Natural killer cell (primary cell): ENCODE measurements around the gene GOLGA6L1. TPM values are rescaled to one million over a fixed set of nuclear protein-coding genes. Genes with fewer than 3 reads are reported as not detected.
"Not testable (repeated sequence)": the region's sequence is repeated elsewhere in the genome, so short reads cannot be mapped to it uniquely, and the experiment has no call there.

Source experiments
- ATAC-seq, 3 donors: fragments of 150-1000 bp in 2 of 3; fragments of 200-7000 bp in 1 of 3; cut with Tn5 transposase; 1 replicate in 1 of 3; 2 replicates in 2 of 3; pipeline ENCODE4 v1.10.0; 2021; ENCODE audit warnings: mild to moderate bottlenecking in 2 of 3, moderate library complexity in 2 of 3
- DNase-seq, 2 donors: peaks; one replicate each; pipeline versions ENCODE4 v3.0.0 to v3.0.0-alpha.2; 2013 to 2021; ENCODE audit warnings: mixed read lengths in 1 of 2
- H3K27ac ChIP-seq: one replicate; pipeline ENCODE4 v1.5.1; 2013; ENCODE audit warnings: mild to moderate bottlenecking, low read length
- H3K27me3 ChIP-seq: one replicate; pipeline ENCODE4 v1.6.1; 2013; ENCODE audit warnings: low read length; ENCODE audit not compliant: control insufficient read depth, insufficient read depth
- H3K36me3 ChIP-seq: one replicate; pipeline ENCODE4 v1.6.1; 2013; ENCODE audit warnings: low read length; ENCODE audit not compliant: control insufficient read depth, insufficient read depth
- H3K4me1 ChIP-seq: one replicate; pipeline ENCODE4 v1.6.1; 2013; ENCODE audit warnings: low read length; ENCODE audit not compliant: control insufficient read depth, insufficient read depth
- H3K4me3 ChIP-seq: one replicate; pipeline ENCODE4 v1.5.1; 2013; ENCODE audit warnings: low read length
- H3K9me3 ChIP-seq: one replicate; pipeline ENCODE4 v1.6.1; 2013; ENCODE audit warnings: low read length; ENCODE audit not compliant: control insufficient read depth, insufficient read depth
- H3K27ac Mint-ChIP-seq, 2 donors: one replicate each; pipeline ENCODE4 v1.8.0; 2022; ENCODE audit warnings: mild to moderate bottlenecking in 2 of 2, mixed read lengths in 2 of 2, moderate library complexity in 1 of 2
- H3K27me3 Mint-ChIP-seq, 2 donors: one replicate each; pipeline ENCODE4 v1.8.0; 2022; ENCODE audit warnings: low read depth in 2 of 2, mixed read lengths in 2 of 2
- H3K36me3 Mint-ChIP-seq: one replicate; pipeline ENCODE4 v1.8.0; 2022; ENCODE audit warnings: mixed read lengths
- H3K4me1 Mint-ChIP-seq, 2 donors: one replicate each; pipeline ENCODE4 v1.8.0; 2022; ENCODE audit warnings: mixed read lengths in 2 of 2
- H3K4me3 Mint-ChIP-seq: one replicate; pipeline ENCODE4 v1.8.0; 2022; ENCODE audit warnings: mild to moderate bottlenecking, moderate library complexity, mixed read lengths
- H3K9me3 Mint-ChIP-seq, 2 donors: one replicate each; pipeline ENCODE4 v1.8.0; 2022; ENCODE audit warnings: mixed read lengths in 2 of 2
- CTCF ChIP-seq: fragments of 200-600 bp; IDR thresholded peaks from one replicate; pipeline ENCODE4 v1.8.0; 2022; ENCODE audit warnings: antibody characterized with exemption
- WGBS: methylation state at CpG from one replicate; pipeline ENCODE4 v1.1.7; 2013; ENCODE audit warnings: missing lambda C conversion rate; ENCODE audit not compliant: insufficient coverage; 5-methylcytosine and 5-hydroxymethylcytosine counted together
- intact Hi-C: fragments of 100-400 bp; cut with micrococcal nuclease; formaldehyde crosslinking; loops from one replicate; pipeline ENCODE4 v1.14.2; 2022
- total RNA-seq, 4 donors: library from RNA; stranded (reverse); fragments of 120-200 nt in 1 of 4; gene quantifications; one replicate each; pipeline versions ENCODE4 v1.2.3 to v1.2.4, GENCODE V29; 2013 to 2022

The GOLGA6L1 gene
- total RNA-seq, 3 donors from 2014 or later (not counting 1 experiment from before 2014, with no cell fraction given): not detected

GRCh38 chr15:23132787-23133186 lies 3.8 kb downstream of the GOLGA6L1 start:
- H3K9me3 ChIP-seq, H3K4me3 ChIP-seq, DNase-seq, H3K9me3 Mint-ChIP-seq, intact Hi-C loops, H3K4me1 ChIP-seq, H3K4me1 Mint-ChIP-seq, H3K36me3 ChIP-seq, H3K27me3 ChIP-seq, ATAC-seq, H3K36me3 Mint-ChIP-seq, H3K4me3 Mint-ChIP-seq, H3K27me3 Mint-ChIP-seq, H3K27ac ChIP-seq, H3K27ac Mint-ChIP-seq: not testable (repeated sequence)
- WGBS: no CpG with 5 or more reads among the region's 6 CpGs

DNA sequence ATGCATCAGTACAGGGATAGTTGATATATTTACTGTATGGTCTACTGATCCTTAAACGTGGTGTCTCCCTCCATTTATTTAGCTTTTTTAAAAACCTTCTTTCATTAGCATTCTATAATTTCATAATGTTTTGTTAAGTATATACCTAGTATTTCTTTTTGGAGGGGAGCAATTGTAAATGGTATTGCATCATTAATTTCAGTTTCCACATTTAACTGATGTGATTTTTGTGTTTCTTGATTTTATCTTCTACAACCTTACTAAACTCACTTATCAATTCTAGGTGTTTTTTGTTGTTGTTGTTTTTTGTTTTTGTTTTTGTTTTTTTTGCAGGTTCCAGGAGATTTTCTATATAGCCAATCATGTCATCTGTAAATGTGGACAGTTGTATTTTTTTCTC lies 18.4 kb downstream of the GOLGA6L1 start:
- no peaks in the 10 kb centered on the region for H3K36me3 Mint-ChIP-seq
- intact Hi-C loops: no loop called here
- DNase-seq (no peak), ATAC-seq (no peak)
- Histone ChIP-seq H3K36me3 (no peaks in the 10 kb centered on the region), H3K4me3 (no peak overlapping the region), H3K4me1 (no peaks in the 10 kb centered on the region), H3K27me3 (peaks cover 2% of the 10 kb centered on the region), H3K9me3 (no peaks in the 10 kb centered on the region), H3K27ac (no peak overlapping the region)
- no peaks in the 10 kb centered on the region for H3K4me1 Mint-ChIP-seq
- peaks cover 7 to 8% of the 10 kb centered on the region in 2 donors for H3K27me3 Mint-ChIP-seq
- H3K9me3 Mint-ChIP-seq: no peaks in the 10 kb centered on the region
- no peak overlapping the region for H3K27ac Mint-ChIP-seq
- no peak overlapping the region for H3K4me3 Mint-ChIP-seq
- no peak for TF ChIP-seq CTCF
- WGBS: no CpG with 5 or more reads among the region's 1 CpG

DNA sequence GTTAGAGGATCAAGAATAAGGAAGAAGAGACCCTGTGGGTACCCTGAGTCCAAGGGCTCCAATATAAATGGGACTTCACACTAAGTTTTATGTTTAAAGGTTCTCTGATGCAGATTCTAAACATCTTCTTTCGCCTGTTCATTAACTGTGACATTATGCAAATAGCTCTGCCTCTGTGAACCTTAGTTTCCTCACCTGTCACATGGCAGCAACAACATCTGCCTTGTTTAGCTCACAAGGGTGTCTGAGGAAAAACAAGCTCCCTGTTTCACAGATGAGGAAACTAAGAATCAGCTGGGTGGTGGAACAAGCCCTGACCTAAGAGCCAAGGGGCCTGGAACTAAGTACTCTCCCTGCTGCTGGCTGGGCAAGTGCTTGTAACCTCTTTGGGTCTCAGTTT lies 40.8 kb downstream of the GOLGA6L1 start:
- H3K9me3 ChIP-seq: no peaks in the 10 kb centered on the region
- H3K4me1 ChIP-seq: no peaks in the 10 kb centered on the region
- TF ChIP-seq CTCF: no peak
- H3K27ac ChIP-seq: no peak overlapping the region
- intact Hi-C loops: no loop called here
- no peak overlapping the region for H3K4me3 ChIP-seq
- no peaks in the 10 kb centered on the region for H3K36me3 ChIP-seq
- H3K4me1 Mint-ChIP-seq: no peaks in the 10 kb centered on the region
- H3K36me3 Mint-ChIP-seq: no peaks in the 10 kb centered on the region
- H3K27me3 Mint-ChIP-seq: peaks cover 0 to 8% of the 10 kb centered on the region in 2 donors
- peaks cover 2% of the 10 kb centered on the region for H3K27me3 ChIP-seq
- no peak overlapping the region for H3K4me3 Mint-ChIP-seq
- DNase-seq (no peak), ATAC-seq (no peak)
- WGBS: 81% methylated on average over 1 of the region's 1 CpG
- H3K9me3 Mint-ChIP-seq: no peaks in the 10 kb centered on the region
- H3K27ac Mint-ChIP-seq: no peak overlapping the region

DNA sequence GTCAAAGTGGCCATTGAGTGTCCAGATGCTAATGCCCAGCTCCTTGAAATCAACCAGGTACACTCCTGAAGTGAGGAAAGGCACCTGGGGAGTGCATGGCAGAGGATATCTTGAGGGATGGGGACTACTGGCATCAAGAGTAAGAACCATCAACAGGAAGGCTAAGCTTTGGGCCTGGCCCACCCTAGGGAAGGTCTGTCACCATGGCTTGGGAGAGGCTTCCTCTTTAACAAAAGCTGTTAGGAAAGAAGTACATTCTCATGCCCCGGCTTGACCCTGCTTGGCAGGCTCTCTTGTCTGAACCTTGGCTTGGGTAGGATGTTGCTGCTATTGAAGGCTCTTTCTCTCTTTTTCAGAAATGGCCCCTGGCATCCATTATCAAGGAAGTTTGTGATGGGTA lies 53.5 kb downstream of the GOLGA6L1 start:
- H3K36me3 ChIP-seq: no peaks in the 10 kb centered on the region
- TF ChIP-seq CTCF: no peak
- WGBS: 73% methylated on average over 1 of the region's 1 CpG
- H3K9me3 ChIP-seq: no peaks in the 10 kb centered on the region
- no peak overlapping the region for H3K27ac ChIP-seq
- no peak overlapping the region for H3K4me3 ChIP-seq
- H3K4me1 ChIP-seq: no peaks in the 10 kb centered on the region
- ATAC-seq: no peak
- intact Hi-C loops: no loop called here
- Mint-ChIP-seq H3K9me3 (no peaks in the 10 kb centered on the region), H3K27me3 (peaks cover 0 to 10% of the 10 kb centered on the region in 2 donors), H3K27ac (no peak overlapping the region), H3K4me3 (no peak overlapping the region), H3K4me1 (no peaks in the 10 kb centered on the region), H3K36me3 (no peaks in the 10 kb centered on the region)
- no peaks in the 10 kb centered on the region for H3K27me3 ChIP-seq
- no peak for DNase-seq

DNA sequence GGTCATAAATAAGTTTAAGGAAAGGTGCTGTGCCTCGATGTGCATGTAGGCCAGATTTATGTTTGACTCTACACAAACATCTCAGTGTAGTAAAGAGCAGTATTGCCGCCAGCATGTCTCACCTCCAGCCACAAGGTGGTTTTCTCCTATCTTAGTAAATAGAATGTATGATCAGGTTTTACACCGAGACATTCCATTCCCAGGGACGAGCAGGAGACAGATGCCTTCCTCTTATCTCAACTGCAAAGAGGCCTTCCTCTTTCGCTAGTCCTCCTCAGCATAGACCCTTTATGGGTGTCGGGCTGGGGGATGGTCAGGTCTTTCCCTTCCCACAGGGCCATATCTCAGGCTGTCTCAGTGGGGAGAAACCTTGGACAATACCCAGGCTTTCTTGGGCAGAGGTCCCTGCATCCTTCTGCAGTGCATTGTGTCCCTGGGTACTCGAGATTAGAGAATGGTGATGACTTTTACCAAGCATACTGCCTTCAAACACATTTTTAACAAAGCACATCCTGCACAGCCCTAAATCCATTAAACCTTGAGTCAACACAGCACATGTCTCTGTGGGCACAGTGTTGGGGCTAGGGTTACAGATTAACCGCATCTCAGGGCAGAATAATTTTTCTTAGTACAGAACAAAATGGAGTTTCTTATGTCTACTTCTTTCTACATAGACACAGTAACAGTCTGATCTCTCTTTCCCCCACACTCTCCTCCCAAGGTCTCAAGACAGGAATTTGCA lies 54.5 kb downstream of the GOLGA6L1 start:
- ATAC-seq, H3K9me3 Mint-ChIP-seq, DNase-seq, H3K27ac ChIP-seq, intact Hi-C loops, H3K27me3 ChIP-seq, H3K4me1 ChIP-seq, H3K27ac Mint-ChIP-seq, H3K4me3 Mint-ChIP-seq, H3K4me1 Mint-ChIP-seq, H3K9me3 ChIP-seq, H3K36me3 ChIP-seq, H3K4me3 ChIP-seq, H3K36me3 Mint-ChIP-seq: not testable (repeated sequence)
- peaks cover 0 to 10% of the 10 kb centered on the region in 2 donors for H3K27me3 Mint-ChIP-seq
- WGBS: 93% methylated on average over 5 of the region's 8 CpGs
